IMR-90 (cell line): ENCODE measurements around the gene ATP8B2. TPM values are rescaled to one million over a fixed set of nuclear protein-coding genes. Genes with fewer than 3 reads are reported as not detected.
A peak's percentile ranks its signal among the peaks of the same experiment; 100 is the strongest.

Source experiments
- BHLHE40 ChIP-seq: fragments of 150-350 bp; IDR thresholded peaks from 2 replicates; pipeline ENCODE4 v1.6.1; 2016; ENCODE audit warnings: mild to moderate bottlenecking, low read depth, low read length
- NFE2L2 ChIP-seq: fragments of 150-350 bp; IDR thresholded peaks from 2 replicates; pipeline ENCODE4 v1.6.1; 2016; ENCODE audit warnings: low read depth, mild to moderate bottlenecking, low read length
- POLR2A ChIP-seq: IDR thresholded peaks from 2 replicates; pipeline ENCODE4 v1.6.1; 2012; ENCODE audit warnings: mild to moderate bottlenecking, low read depth, low read length
- RCOR1 ChIP-seq: IDR thresholded peaks from 2 replicates; pipeline ENCODE4 v1.6.1; 2012; ENCODE audit warnings: mild to moderate bottlenecking, low read length, improper control_type of control experiment; ENCODE audit not compliant: insufficient replicate concordance
- polyA plus RNA-seq, 3 experiments: library from polyadenylated mRNA; depleted of rRNA; stranded (reverse); fragments of >200 nt; gene quantifications; 2 replicates each; pipeline ENCODE4 v1.2.3, GENCODE V29; 2012; ENCODE audit warnings: low replicate concordance in 1 of 3
- total RNA-seq: library from RNA; depleted of rRNA; stranded (reverse); fragments of >200 nt; gene quantifications from 2 replicates; pipeline ENCODE4 v1.2.3, GENCODE V29; 2012

ATP8B2 gene
- total and polyA plus RNA-seq, 2 of the 4 experiments (the other 2 are of a cell fraction), result 79.4 to 91.0 TPM

GRCh38 chr1:154326546-154327465 lies 1.5 kb downstream of the ATP8B2 start (continued):
- TF ChIP-seq BHLHE40 (no peak), RCOR1 (no peak), NFE2L2 (no peak), POLR2A (peak; percentile 53; the same call in 1 of the 2 replicates)
